Astrocyte of the spinal cord (primary cell): ENCODE results near the gene NCAPD2.
A peak's percentile ranks its signal among the peaks of the same experiment; 100 is the strongest.

Experiments used
- DNase-seq: peaks from one replicate; pipeline ENCODE4 v3.0.0; 2011; ENCODE audit warnings: low read depth, low spot score
- H3K4me3 ChIP-seq: 2 replicates; pipeline ENCODE4 v1.5.1; 2011; ENCODE audit warnings: low read depth, mild to moderate bottlenecking, low read length, moderate library complexity
- CTCF ChIP-seq: IDR thresholded peaks from 2 replicates; pipeline ENCODE4 v1.5.1; 2012; ENCODE audit warnings: low read depth, mild to moderate bottlenecking, low read length, inconsistent platforms
- in situ Hi-C: cut with HindIII; loops from 2 replicates; pipeline ENCODE4 v1.10.0; 2017; ENCODE audit warnings: low sequenced_read_pairs

NCAPD2 gene

GRCh38 chr12:6570264-6570887, 76.5 kb downstream of the NCAPD2 start:
- in situ Hi-C loops = no loop called here
- DNase-seq = peak; percentile 22
- no peak overlapping the region for H3K4me3 ChIP-seq

GRCh38 chr12:6573001-6573400, 79.1 kb downstream of the NCAPD2 start:
- TF ChIP-seq CTCF = no peak
- no peak overlapping the region for H3K4me3 ChIP-seq
- in situ Hi-C loops = no loop called here
- DNase-seq = no peak

More at GRCh38 chr12:6570264-6570887, 76.5 kb downstream of the NCAPD2 start:
- peak; percentile 65 for TF ChIP-seq CTCF

- no peak for TF ChIP-seq CTCF
- H3K4me3 ChIP-seq = no peak overlapping the region
- no peak for DNase-seq
- in situ Hi-C loops = no loop called here
Measured at GRCh38 chr12:6574576-6575295, 80.8 kb downstream of the NCAPD2 start.

GRCh38 chr12:6575648-6576047, 81.7 kb downstream of the NCAPD2 start:
- DNase-seq = no peak
- no peak for TF ChIP-seq CTCF
- no peak overlapping the region for H3K4me3 ChIP-seq
- in situ Hi-C loops = no loop called here
